Sigmoid colon (tissue), 7 donors: ENCODE measurements around the gene SPRED2. TPM values are rescaled to one million over a fixed set of nuclear protein-coding genes. Genes with fewer than 3 reads are reported as not detected.

Source experiments
- DNase-seq: peaks from one replicate; pipeline ENCODE4 v3.0.0-alpha.2; 2019
- H3K27ac ChIP-seq, 4 donors: fragments of 200-600 bp; sonication (generic); one replicate each; pipeline ENCODE4 v1.5.1; 2016 to 2019; ENCODE audit warnings: mild to moderate bottlenecking in 1 of 4
- H3K27me3 ChIP-seq, 3 donors: fragments of 200-600 bp; sonication (generic); one replicate each; pipeline ENCODE4 v1.5.1; 2019; ENCODE audit warnings: mild to moderate bottlenecking in 1 of 3
- H3K36me3 ChIP-seq, 4 donors: fragments of 200-600 bp; sonication (generic); one replicate each; pipeline ENCODE4 v1.5.1; 2016 to 2019
- H3K4me1 ChIP-seq, 4 donors: fragments of 200-600 bp; sonication (generic); one replicate each; pipeline ENCODE4 v1.5.1; 2017 to 2019
- H3K4me3 ChIP-seq, 4 donors: fragments of 200-600 bp; sonication (generic); one replicate each; pipeline ENCODE4 v1.5.1; 2017 to 2019; ENCODE audit warnings: mild to moderate bottlenecking in 2 of 4, moderate library complexity in 1 of 4
- H3K9me3 ChIP-seq, 4 donors: fragments of 200-600 bp in 3 of 4; sonication (generic) in 3 of 4; one replicate each; pipeline versions ENCODE4 v1.5.1 to v1.6.1; 2013 to 2019
- EP300 ChIP-seq, 4 donors: sonication (generic); formaldehyde crosslinking; IDR thresholded peaks; one replicate each; pipeline ENCODE4 v1.6.1; 2017; ENCODE audit warnings: antibody characterized with exemption in 4 of 4
- POLR2A ChIP-seq, 2 donors: fragments of 450-650 bp; IDR thresholded peaks; one replicate each; pipeline ENCODE4 v1.6.1; 2016; ENCODE audit warnings: antibody characterized with exemption in 2 of 2, mild to moderate bottlenecking in 2 of 2, moderate library complexity in 2 of 2
- POLR2AphosphoS5 ChIP-seq, 4 donors: sonication (generic); formaldehyde crosslinking; IDR thresholded peaks; one replicate each; pipeline ENCODE4 v1.6.1; 2017; ENCODE audit warnings: antibody characterized with exemption in 4 of 4
- WGBS, 2 donors: extraction: QIAGEN DNeasy Blood & Tissue Kit; methylation state at CpG; one replicate each; pipeline ENCODE4 v1.1.7; 2013; 5-methylcytosine and 5-hydroxymethylcytosine counted together
- intact Hi-C: fragments of 100-400 bp; cut with DNase I; formaldehyde crosslinking; loops from one replicate; pipeline ENCODE4 v1.15.1; 2023
- polyA plus RNA-seq, 3 donors: library from polyadenylated mRNA; stranded (reverse); fragments of 200-250 nt; gene quantifications; one replicate each; pipeline ENCODE4 v1.2.3, GENCODE V29; 2013
- total RNA-seq, 4 donors: library from RNA; depleted of rRNA; stranded (reverse); fragments of >200 nt; gene quantifications; one replicate each; pipeline ENCODE4 v1.1.0, GENCODE V29; 2016
- TF ChIP-seq, protein P1 (sequence below), 4 experiments: fragments of 450-650 bp in 3 of 4; fragments of 200-600 bp in 1 of 4; IDR thresholded peaks; one replicate each; pipeline ENCODE4 v1.5.1; 2016 to 2019; ENCODE audit warnings: antibody characterized with exemption in 4 of 4, mild to moderate bottlenecking in 3 of 4, moderate library complexity in 2 of 4
- donor health status: healthy with polysubstance abuse.
- donor health status: Bipolar disorder and iron deficiency.
- donor health status: healthy.

The SPRED2 gene
- total and polyA plus RNA-seq, 7 donors = 6.1 to 31.2 (median 13.0) TPM

DNA sequence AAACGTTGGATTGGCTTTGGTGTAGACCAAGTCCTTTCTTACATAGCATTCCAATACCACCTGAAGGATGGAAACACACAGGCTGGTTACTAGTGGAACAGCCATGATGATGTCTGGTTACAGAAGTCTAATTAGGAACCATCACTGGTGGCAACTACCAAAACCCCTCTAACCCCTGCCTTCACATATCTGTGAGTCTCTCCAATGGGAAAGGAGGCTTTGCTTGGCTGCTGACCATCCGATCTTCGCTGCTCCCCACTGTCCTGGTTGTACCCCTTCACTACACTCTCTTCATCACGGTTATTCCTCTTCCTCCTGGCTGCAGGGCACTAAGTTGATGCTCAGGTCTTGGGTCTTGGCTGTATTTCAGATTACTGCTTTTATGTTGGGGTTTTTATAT, 97.7 kb downstream of the SPRED2 start:
- H3K27me3 ChIP-seq = no peaks in the 10 kb centered on the region
- no peaks in the 10 kb centered on the region for H3K9me3 ChIP-seq
- H3K4me1 ChIP-seq = no peaks in the 10 kb centered on the region
- H3K36me3 ChIP-seq = peaks cover 0 to 16% (median 4%) of the 10 kb centered on the region in 4 donors
- no peak for DNase-seq
- intact Hi-C loops = no loop called here
- no peak for TF ChIP-seq POLR2AphosphoS5 (IDR thresholded peaks at IDR 0.05)
- TF ChIP-seq POLR2A (IDR thresholded peaks at IDR 0.05) = no peak
- TF ChIP-seq EP300 (IDR thresholded peaks at IDR 0.05) = no peak
- TF ChIP-seq, protein P1, sequence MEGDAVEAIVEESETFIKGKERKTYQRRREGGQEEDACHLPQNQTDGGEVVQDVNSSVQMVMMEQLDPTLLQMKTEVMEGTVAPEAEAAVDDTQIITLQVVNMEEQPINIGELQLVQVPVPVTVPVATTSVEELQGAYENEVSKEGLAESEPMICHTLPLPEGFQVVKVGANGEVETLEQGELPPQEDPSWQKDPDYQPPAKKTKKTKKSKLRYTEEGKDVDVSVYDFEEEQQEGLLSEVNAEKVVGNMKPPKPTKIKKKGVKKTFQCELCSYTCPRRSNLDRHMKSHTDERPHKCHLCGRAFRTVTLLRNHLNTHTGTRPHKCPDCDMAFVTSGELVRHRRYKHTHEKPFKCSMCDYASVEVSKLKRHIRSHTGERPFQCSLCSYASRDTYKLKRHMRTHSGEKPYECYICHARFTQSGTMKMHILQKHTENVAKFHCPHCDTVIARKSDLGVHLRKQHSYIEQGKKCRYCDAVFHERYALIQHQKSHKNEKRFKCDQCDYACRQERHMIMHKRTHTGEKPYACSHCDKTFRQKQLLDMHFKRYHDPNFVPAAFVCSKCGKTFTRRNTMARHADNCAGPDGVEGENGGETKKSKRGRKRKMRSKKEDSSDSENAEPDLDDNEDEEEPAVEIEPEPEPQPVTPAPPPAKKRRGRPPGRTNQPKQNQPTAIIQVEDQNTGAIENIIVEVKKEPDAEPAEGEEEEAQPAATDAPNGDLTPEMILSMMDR (IDR thresholded peaks at IDR 0.05) = no peak
- no peak overlapping the region for H3K4me3 ChIP-seq
- H3K27ac ChIP-seq = no peak overlapping the region
- 95 to 98% methylated on average over 4 of the region's 4 CpGs for WGBS, 2 donors

DNA sequence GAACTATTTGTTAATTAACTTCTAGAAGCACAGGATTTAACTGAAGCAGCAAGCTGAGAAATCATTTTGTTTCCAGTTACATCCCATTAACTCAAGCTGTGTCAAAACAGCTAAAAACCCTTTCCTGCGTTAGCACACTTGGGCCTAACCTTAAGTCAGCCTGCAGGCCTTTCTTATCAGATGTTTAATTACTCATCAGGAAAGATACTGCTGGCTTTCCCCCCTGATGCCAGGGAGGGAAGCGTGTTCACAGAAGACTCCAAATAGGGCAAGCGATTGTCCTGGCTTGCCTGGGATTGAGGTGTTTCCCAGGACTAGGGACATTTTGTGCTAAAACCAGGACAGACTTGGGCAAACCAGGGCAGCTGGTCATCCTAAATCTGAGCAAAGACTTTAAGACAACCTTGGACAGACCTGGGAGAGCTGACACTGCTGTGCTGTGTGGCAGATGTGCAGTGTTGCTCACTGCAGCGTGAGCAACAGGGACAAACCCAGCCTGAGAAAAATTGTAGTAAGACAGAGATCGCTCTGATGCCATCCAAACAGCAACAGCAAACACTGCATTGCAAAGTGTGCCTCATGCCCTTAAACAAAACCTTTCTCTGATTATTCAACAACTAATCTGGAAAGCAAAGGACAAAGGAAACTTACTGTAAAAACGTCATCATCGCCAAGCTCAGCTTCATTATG, 100.9 kb downstream of the SPRED2 start:
- no peak for TF ChIP-seq EP300 (IDR thresholded peaks at IDR 0.05)
- no peak for TF ChIP-seq POLR2AphosphoS5 (IDR thresholded peaks at IDR 0.05)
- TF ChIP-seq POLR2A (IDR thresholded peaks at IDR 0.05) = no peak
- TF ChIP-seq, protein P1 (IDR thresholded peaks at IDR 0.05) = no peak
- DNase-seq = no peak
- Histone ChIP-seq H3K27me3 (no peaks in the 10 kb centered on the region), H3K4me1 (no peaks in the 10 kb centered on the region), H3K36me3 (peaks cover 0 to 20% (median 4%) of the 10 kb centered on the region in 4 donors), H3K4me3 (no peak overlapping the region), H3K9me3 (no peaks in the 10 kb centered on the region), H3K27ac (no peak overlapping the region)
- 96% methylated on average over 7 of the region's 7 CpGs for WGBS, 2 donors
- intact Hi-C loops = no loop called here

DNA sequence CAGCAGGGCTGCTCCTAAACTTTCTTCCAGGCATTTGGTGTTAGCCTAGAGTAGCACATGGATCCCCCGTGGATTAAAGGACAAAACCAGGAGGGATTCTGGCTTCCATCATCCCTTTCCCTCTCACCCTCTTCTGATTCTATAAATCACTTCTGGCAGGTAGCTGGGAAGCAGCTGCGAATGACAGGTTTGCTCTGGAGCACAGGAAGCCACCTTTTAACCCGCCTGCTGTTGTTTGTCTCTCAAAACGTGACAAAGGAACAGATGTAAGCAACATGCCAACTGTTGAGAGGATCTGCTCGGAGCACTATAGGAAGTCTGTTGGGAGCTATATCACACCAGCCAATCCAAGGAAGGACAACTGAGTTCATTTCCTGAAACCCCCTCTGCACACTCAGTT, 102.9 kb downstream of the SPRED2 start:
- no peak for DNase-seq
- H3K27ac ChIP-seq = no peak overlapping the region
- no peaks in the 10 kb centered on the region for H3K4me1 ChIP-seq
- 81 to 87% methylated on average over 5 of the region's 5 CpGs for WGBS, 2 donors
- H3K36me3 ChIP-seq = peaks cover 0 to 20% (median 4%) of the 10 kb centered on the region in 4 donors
- no peaks in the 10 kb centered on the region for H3K9me3 ChIP-seq
- TF ChIP-seq POLR2AphosphoS5 (IDR thresholded peaks at IDR 0.05) (no peak), POLR2A (IDR thresholded peaks at IDR 0.05) (no peak), EP300 (IDR thresholded peaks at IDR 0.05) (no peak)
- TF ChIP-seq, protein P1 (IDR thresholded peaks at IDR 0.05) = no peak
- H3K27me3 ChIP-seq = no peaks in the 10 kb centered on the region
- intact Hi-C loops = no loop called here
- no peak overlapping the region for H3K4me3 ChIP-seq

DNA sequence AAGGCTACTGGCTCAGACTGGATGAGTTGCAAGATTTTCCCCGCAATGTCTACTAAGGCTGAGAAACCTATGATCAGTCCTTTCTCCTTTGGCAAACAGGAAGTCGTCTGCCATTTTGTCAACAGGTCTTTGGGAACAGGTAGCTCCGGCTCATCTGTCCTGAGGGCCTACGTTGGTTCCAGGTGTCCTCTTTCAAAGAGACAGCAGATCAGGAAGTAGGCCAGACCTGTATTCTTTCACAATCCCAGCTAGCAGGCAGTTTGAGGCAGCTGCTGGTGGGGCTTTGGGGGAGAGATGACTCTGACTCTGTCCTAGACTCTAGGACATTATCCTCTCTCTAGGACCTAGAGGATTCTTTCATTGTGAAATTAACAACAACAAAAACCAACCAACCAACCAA, 106.1 kb downstream of the SPRED2 start:
- peaks cover 0 to 10% (median 3%) of the 10 kb centered on the region in 4 donors for H3K36me3 ChIP-seq
- WGBS, 2 donors = 93 to 95% methylated on average over 4 of the region's 4 CpGs
- TF ChIP-seq EP300 (IDR thresholded peaks at IDR 0.05) = no peak
- no peak for TF ChIP-seq POLR2AphosphoS5 (IDR thresholded peaks at IDR 0.05)
- TF ChIP-seq, protein P1 (IDR thresholded peaks at IDR 0.05) = no peak
- no peak for TF ChIP-seq POLR2A (IDR thresholded peaks at IDR 0.05)
- no peaks in the 10 kb centered on the region for H3K4me1 ChIP-seq
- H3K4me3 ChIP-seq = no peak overlapping the region
- no peaks in the 10 kb centered on the region for H3K9me3 ChIP-seq
- intact Hi-C loops = no loop called here
- H3K27me3 ChIP-seq = no peaks in the 10 kb centered on the region
- no peak for DNase-seq
- no peak overlapping the region for H3K27ac ChIP-seq

DNA sequence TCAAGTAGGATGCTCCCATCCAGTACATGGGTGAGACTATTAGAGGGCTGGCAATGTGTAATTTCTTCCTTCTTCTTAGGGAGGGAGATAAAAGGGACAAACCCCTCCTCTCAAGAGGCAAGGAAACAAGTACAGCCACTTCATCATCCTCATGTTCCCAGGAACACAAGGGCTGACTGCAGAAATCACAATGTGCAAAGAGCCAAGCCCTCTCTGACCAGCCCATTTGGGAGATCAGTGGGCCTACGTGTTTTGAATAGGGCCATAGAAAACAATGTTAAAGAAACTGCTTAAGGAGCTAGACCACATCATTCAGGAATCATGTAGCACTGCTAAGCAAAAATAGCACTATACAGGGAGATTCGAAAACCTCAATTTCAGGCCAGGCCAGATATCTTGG, 107.3 kb downstream of the SPRED2 start:
- WGBS, 2 donors = 94 to 96% methylated on average over 2 of the region's 2 CpGs
- Histone ChIP-seq H3K36me3 (peaks cover 0 to 6% (median 0%) of the 10 kb centered on the region in 4 donors), H3K27me3 (no peaks in the 10 kb centered on the region), H3K9me3 (no peaks in the 10 kb centered on the region), H3K27ac (no peak overlapping the region), H3K4me3 (no peak overlapping the region), H3K4me1 (peaks cover 0 to 7% (median 5%) of the 10 kb centered on the region in 4 donors)
- TF ChIP-seq POLR2AphosphoS5 (IDR thresholded peaks at IDR 0.05) = no peak
- TF ChIP-seq EP300 (IDR thresholded peaks at IDR 0.05) = no peak
- no peak for DNase-seq
- intact Hi-C loops = no loop called here
